Colonic mucosa (tissue), 4 donors: ENCODE measurements around the gene MEAF6. TPM values are rescaled to one million over a fixed set of nuclear protein-coding genes. Genes with fewer than 3 reads are reported as not detected.

Source experiments
- DNase-seq: peaks from one replicate; pipeline ENCODE4 v3.0.0-alpha.2; 2020
- H3K27ac ChIP-seq: fragments of 200-600 bp; one replicate; pipeline ENCODE4 v1.8.0; 2021
- H3K27me3 ChIP-seq: fragments of 200-600 bp; one replicate; pipeline ENCODE4 v1.8.0; 2021
- H3K36me3 ChIP-seq: fragments of 200-600 bp; one replicate; pipeline ENCODE4 v1.8.0; 2021
- H3K4me1 ChIP-seq: fragments of 200-600 bp; one replicate; pipeline ENCODE4 v1.8.0; 2021; ENCODE audit warnings: mild to moderate bottlenecking
- H3K4me3 ChIP-seq: fragments of 200-600 bp; one replicate; pipeline ENCODE4 v1.8.0; 2021
- H3K9ac ChIP-seq, 2 donors: one replicate each; pipeline ENCODE4 v1.7.0; 2013; ENCODE audit warnings: control low read depth in 2 of 2, low read depth in 2 of 2, low read length in 2 of 2
- H3K9me3 ChIP-seq: fragments of 200-600 bp; one replicate; pipeline ENCODE4 v1.8.0; 2021
- intact Hi-C: fragments of 100-400 bp; cut with DNase I; formaldehyde crosslinking; loops from one replicate; pipeline ENCODE4 v1.14.1; 2022
- total RNA-seq, 2 donors: library from RNA; stranded (reverse); fragmentation: NEBNext Ultra II Directional in 1 of 2; extraction: Animal tissue kit (Norgen Biotek cat#: 25700) in 1 of 2; gene quantifications; one replicate each; pipeline ENCODE4 v1.2.1, GENCODE V29; 2021
- TF ChIP-seq, protein P1 (sequence below): fragments of 200-600 bp; IDR thresholded peaks from one replicate; pipeline ENCODE4 v1.8.0; 2022; ENCODE audit warnings: antibody characterized with exemption, mild to moderate bottlenecking
- donor health status: healthy.
- donor health status: DM: no; HTN: no; CAD: no.
- donor health status: DM: no; HTN: no; CAD: no.

MEAF6 gene
- total RNA-seq, 2 donors from 2014 or later = 32.9 to 40.6 TPM

DNA sequence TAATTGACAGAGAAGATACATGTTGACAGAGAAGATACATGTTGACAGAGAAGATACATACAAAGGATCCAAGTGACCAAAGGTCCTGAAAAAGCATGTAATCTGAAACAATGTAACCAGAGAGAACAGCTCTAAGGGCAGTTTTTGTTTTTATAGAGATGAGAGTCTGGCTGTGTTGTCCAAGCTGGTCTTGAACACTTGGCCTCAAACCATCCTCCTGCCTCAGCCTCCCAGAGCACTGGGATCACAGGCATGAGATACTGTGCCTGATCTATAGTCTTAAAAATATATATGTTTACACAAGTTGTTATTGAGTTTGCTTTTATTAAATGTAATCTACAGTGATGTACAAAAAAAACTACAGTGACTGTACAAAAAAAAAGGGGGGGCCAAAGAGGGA is 12.5 kb downstream of the MEAF6 start:
- DNase-seq = no peak
- Histone ChIP-seq H3K9ac (no peak overlapping the region), H3K4me3 (no peak overlapping the region), H3K9me3 (no peaks in the 10 kb centered on the region), H3K36me3 (no peaks in the 10 kb centered on the region), H3K27me3 (no peaks in the 10 kb centered on the region), H3K4me1 (no peaks in the 10 kb centered on the region), H3K27ac (no peak overlapping the region)
- intact Hi-C loops = no loop called here
- TF ChIP-seq, protein P1, sequence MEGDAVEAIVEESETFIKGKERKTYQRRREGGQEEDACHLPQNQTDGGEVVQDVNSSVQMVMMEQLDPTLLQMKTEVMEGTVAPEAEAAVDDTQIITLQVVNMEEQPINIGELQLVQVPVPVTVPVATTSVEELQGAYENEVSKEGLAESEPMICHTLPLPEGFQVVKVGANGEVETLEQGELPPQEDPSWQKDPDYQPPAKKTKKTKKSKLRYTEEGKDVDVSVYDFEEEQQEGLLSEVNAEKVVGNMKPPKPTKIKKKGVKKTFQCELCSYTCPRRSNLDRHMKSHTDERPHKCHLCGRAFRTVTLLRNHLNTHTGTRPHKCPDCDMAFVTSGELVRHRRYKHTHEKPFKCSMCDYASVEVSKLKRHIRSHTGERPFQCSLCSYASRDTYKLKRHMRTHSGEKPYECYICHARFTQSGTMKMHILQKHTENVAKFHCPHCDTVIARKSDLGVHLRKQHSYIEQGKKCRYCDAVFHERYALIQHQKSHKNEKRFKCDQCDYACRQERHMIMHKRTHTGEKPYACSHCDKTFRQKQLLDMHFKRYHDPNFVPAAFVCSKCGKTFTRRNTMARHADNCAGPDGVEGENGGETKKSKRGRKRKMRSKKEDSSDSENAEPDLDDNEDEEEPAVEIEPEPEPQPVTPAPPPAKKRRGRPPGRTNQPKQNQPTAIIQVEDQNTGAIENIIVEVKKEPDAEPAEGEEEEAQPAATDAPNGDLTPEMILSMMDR = no peak

DNA sequence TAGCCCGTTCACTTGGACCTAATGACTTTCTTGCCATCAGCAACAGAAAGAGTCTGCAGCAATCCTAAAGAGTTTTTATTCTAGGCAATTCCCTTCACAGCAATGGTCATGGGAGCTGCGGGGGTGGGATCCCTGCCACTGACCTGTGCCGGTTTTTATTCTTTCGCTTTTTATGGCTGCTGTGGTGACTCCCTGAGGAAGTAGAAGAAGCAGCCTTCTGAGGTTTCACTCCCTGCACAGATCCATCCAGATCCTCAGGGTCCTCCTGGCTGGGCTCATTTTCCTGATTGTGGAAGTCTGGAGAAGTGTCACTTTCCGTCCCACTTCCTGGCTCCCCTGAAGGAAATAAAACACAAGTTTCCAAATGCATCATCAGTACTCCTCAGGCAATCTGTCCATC is 12.9 kb downstream of the MEAF6 start:
- no peak for DNase-seq

DNA sequence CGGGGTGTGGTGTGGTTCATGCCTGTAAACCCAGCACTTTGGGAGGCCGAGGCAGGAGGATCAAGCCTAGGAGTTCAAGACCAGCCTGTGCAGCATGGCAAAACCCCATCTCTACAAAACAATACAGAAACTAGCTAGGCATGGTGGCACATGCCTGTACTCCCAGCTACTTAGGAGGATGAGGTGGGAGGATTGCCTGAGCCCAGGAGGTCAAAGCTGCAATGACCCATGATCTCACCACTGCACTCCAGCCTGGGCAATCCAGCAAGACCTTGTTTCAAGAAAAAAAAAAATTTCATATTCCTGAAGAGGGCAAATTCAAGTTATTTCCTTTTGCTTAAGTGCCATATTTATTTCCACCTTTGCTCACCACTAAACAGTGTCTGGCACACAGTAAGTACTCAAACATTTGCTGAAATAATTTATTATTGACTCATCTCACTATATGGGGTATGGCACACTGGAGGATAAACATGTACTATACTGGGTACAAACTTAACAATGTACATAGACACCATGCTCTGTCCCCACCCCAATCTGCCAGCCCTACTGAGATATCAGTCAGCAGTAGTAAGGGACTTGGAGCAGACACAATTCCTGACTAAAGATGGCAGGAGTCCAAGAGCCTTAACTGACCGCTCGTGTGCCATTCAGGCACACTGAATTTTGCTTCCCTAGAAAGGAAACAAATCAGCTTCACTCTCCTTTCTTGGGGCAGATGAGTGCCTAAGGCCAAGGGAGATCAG is 15.5 kb downstream of the MEAF6 start:
- no peaks in the 10 kb centered on the region for H3K27me3 ChIP-seq
- TF ChIP-seq, protein P1 = no peak
- no peak overlapping the region for H3K4me3 ChIP-seq
- H3K9me3 ChIP-seq = no peaks in the 10 kb centered on the region
- peak; percentile 53 for DNase-seq
- H3K9ac ChIP-seq = no peak overlapping the region
- peak overlapping the region; percentile 28 for H3K27ac ChIP-seq
- intact Hi-C loops = no loop called here
- H3K4me1 ChIP-seq = no peaks in the 10 kb centered on the region
- H3K36me3 ChIP-seq = no peaks in the 10 kb centered on the region

More for the DNA sequence above, 12.9 kb downstream of the MEAF6 start:
- H3K4me3 ChIP-seq = no peak overlapping the region
- no peak overlapping the region for H3K27ac ChIP-seq
- no peaks in the 10 kb centered on the region for H3K36me3 ChIP-seq
- H3K27me3 ChIP-seq = no peaks in the 10 kb centered on the region
- H3K9me3 ChIP-seq = no peaks in the 10 kb centered on the region
- no peak overlapping the region for H3K9ac ChIP-seq
- intact Hi-C loops = no loop called here
- TF ChIP-seq, protein P1 = no peak
- no peaks in the 10 kb centered on the region for H3K4me1 ChIP-seq

DNA sequence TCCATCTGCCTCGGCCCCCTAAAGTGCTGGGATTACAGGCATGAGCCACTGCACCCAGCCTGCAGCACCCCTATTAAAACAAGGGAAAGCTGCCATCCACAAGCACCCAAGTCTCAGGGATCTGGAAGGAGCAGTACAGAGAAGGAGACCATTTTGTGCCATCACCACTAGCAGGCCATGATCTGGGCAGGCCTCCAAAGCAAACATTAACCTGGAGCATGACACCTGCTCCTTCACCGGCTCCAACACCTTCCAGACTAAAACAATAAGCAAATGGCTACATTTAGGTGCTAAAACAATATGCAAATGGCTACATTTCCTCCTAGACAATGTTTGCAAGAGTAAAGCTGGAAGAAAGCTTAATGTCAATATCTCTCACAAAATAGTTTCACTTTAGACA is 16.7 kb downstream of the MEAF6 start:
- Histone ChIP-seq H3K36me3 (no peaks in the 10 kb centered on the region), H3K9ac (no peak overlapping the region), H3K4me1 (no peaks in the 10 kb centered on the region), H3K9me3 (no peaks in the 10 kb centered on the region), H3K27me3 (no peaks in the 10 kb centered on the region), H3K27ac (peak overlapping the region; percentile 28), H3K4me3 (no peak overlapping the region)
- TF ChIP-seq, protein P1 = no peak
- intact Hi-C loops = no loop called here
- peak; percentile 83 for DNase-seq

DNA sequence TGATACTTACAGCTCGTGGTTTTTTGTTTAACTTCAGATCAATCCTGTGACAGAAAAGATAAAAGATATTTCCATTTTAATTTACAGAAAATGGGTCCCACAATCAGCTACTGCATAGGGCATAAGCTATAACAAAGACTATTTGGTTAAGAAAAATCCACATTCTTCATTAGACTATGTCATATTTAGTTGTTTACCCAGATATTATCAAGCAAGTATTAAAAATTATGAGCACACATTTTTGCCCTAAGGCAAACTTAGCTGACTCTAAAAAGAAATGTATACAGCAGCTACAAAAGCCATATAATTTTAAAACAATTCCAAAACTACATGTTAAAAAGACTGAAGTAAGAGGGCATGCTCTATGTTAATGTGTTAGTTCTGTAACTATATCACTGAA is 18.7 kb downstream of the MEAF6 start:
- intact Hi-C loops = no loop called here

More for the DNA sequence above, 18.7 kb downstream of the MEAF6 start:
- no peak overlapping the region for H3K4me3 ChIP-seq
- H3K4me1 ChIP-seq = no peaks in the 10 kb centered on the region
- no peaks in the 10 kb centered on the region for H3K9me3 ChIP-seq
- no peaks in the 10 kb centered on the region for H3K27me3 ChIP-seq
- no peak overlapping the region for H3K27ac ChIP-seq
- H3K9ac ChIP-seq = no peak overlapping the region
- no peak for DNase-seq
- TF ChIP-seq, protein P1 = no peak
- no peaks in the 10 kb centered on the region for H3K36me3 ChIP-seq
